Activated T-helper 1 cell treated with anti-CD3 and anti-CD28 coated beads, Interleukin-12 subunit alpha, Interleukin-12 subunit beta, Interleukin-2, Interleukin-4 antibody, amounts not matched to agents 30 ng/mL and 10 ng/mL and 1 ng/mL, durations not matched to agents 14 hours and 24 hours and 36 hours (primary cell): ENCODE measurements around the gene MRPL36. TPM values are rescaled to one million over a fixed set of nuclear protein-coding genes. Genes with fewer than 3 reads are reported as not detected.
"Not testable (repeated sequence)": the region's sequence is repeated elsewhere in the genome, so short reads cannot be mapped to it uniquely, and the experiment has no call there.

ENCODE experiments used
- DNase-seq: peaks from one replicate; pipeline ENCODE4 v3.0.0; 2021; ENCODE audit warnings: low spot score
- H3K27ac Mint-ChIP-seq: one replicate; pipeline ENCODE4 v1.8.0; 2021; ENCODE audit warnings: mild to moderate bottlenecking, mixed read lengths
- H3K27me3 Mint-ChIP-seq: one replicate; pipeline ENCODE4 v1.8.0; 2022; ENCODE audit warnings: mild to moderate bottlenecking, moderate library complexity, mixed read lengths; ENCODE audit not compliant: insufficient read depth
- H3K36me3 Mint-ChIP-seq: one replicate; pipeline ENCODE4 v1.8.0; 2021; ENCODE audit warnings: low read depth, mixed read lengths
- H3K4me1 Mint-ChIP-seq: one replicate; pipeline ENCODE4 v1.8.0; 2021; ENCODE audit warnings: low read depth, mixed read lengths
- H3K4me3 Mint-ChIP-seq: one replicate; pipeline ENCODE4 v1.8.0; 2021; ENCODE audit warnings: mild to moderate bottlenecking, moderate library complexity, mixed read lengths
- H3K9me3 Mint-ChIP-seq: one replicate; pipeline ENCODE4 v1.8.0; 2021; ENCODE audit warnings: mixed read lengths
- intact Hi-C: fragments of 100-400 bp; cut with micrococcal nuclease; formaldehyde crosslinking; loops from one replicate; pipeline ENCODE4 v1.15.1; 2024
- total RNA-seq: library from RNA; stranded (reverse); gene quantifications from 2 replicates; pipeline ENCODE4 v1.2.3, GENCODE V29; 2022

Gene MRPL36
- total RNA-seq, 1 donor from 2014 or later: 118 TPM

DNA sequence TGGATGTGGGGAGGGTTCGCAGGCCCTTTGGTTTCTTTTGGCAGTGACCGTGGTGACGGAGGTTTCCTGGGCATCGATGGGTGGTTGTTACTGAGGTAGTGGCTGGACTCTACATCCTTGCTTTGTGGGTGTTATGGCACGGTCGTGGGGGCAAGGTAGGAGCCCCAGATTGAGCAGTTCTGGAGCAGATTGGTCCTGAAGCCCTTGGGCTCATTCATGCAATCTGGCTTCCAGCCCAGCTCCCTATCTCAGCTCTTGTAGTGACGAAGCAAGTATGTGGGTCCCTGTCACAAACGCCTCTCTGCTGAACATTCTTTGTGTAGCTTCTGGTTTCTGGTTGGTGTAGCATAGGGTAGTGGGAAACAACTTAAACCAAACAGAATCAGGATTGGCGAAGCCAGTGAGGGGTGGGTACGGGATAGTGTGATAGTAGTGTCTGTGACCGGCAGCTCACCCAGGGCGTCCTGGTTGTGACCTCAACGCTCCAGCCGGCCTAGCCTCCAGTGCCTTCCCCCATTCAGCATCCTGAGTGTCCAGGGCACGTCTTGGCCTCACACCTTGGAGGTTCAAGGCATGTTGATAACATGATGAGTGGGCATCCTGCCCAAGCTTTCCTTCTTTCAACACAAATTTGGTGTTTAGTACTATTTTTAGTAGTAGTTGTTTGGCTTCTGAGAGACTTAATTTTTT, 4.5 kb upstream of the MRPL36 start:
- peak overlapping the region; percentile 13 for H3K27ac Mint-ChIP-seq
- no peaks in the 10 kb centered on the region for H3K9me3 Mint-ChIP-seq
- peaks cover 55% of the 10 kb centered on the region for H3K36me3 Mint-ChIP-seq
- intact Hi-C loops: no loop called here
- peak overlapping the region; percentile 23 for H3K4me3 Mint-ChIP-seq
- DNase-seq: no peak
- peaks cover 46% of the 10 kb centered on the region for H3K4me1 Mint-ChIP-seq
- no peaks in the 10 kb centered on the region for H3K27me3 Mint-ChIP-seq

- Mint-ChIP-seq H3K9me3 (no peaks in the 10 kb centered on the region), H3K27ac (peak overlapping the region; percentile 9)
Measured at GRCh38 chr5:1803192-1803591, 3.6 kb upstream of the MRPL36 start.

DNA sequence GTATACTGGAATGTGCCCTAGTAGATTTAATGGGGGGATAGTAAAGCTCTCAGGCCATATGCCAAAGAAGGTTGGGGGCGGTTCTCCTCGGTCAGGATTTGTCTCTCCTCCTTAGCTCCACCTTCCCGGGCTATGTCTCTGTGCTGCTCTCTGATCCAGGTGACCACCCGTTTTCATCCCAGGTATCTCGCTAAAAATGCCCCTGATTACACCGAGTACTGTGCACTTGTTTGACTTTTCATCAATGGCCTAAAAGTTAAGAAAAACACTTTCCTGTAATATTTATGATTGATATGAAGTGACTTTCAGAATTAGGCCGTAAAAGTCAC, 2.3 kb upstream of the MRPL36 start:
- H3K4me3 Mint-ChIP-seq: peak overlapping the region; percentile 98
- no peak for DNase-seq
- peaks cover 62% of the 10 kb centered on the region for H3K36me3 Mint-ChIP-seq
- no peaks in the 10 kb centered on the region for H3K9me3 Mint-ChIP-seq
- intact Hi-C loops: loop anchor here (1.0 to 2.0 kb wide), 3 partner anchors 10 to 64 kb away; no protein-coding TSS in a partner anchor
- H3K27ac Mint-ChIP-seq: peak overlapping the region; percentile 96
- no peaks in the 10 kb centered on the region for H3K27me3 Mint-ChIP-seq
- peaks cover 53% of the 10 kb centered on the region for H3K4me1 Mint-ChIP-seq

More at GRCh38 chr5:1803192-1803591, 3.6 kb upstream of the MRPL36 start:
- DNase-seq: no peak
- H3K4me3 Mint-ChIP-seq: peak overlapping the region; percentile 58
- intact Hi-C loops: no loop called here
- peaks cover 54% of the 10 kb centered on the region for H3K4me1 Mint-ChIP-seq
- no peaks in the 10 kb centered on the region for H3K27me3 Mint-ChIP-seq
- H3K36me3 Mint-ChIP-seq: peaks cover 57% of the 10 kb centered on the region

DNA sequence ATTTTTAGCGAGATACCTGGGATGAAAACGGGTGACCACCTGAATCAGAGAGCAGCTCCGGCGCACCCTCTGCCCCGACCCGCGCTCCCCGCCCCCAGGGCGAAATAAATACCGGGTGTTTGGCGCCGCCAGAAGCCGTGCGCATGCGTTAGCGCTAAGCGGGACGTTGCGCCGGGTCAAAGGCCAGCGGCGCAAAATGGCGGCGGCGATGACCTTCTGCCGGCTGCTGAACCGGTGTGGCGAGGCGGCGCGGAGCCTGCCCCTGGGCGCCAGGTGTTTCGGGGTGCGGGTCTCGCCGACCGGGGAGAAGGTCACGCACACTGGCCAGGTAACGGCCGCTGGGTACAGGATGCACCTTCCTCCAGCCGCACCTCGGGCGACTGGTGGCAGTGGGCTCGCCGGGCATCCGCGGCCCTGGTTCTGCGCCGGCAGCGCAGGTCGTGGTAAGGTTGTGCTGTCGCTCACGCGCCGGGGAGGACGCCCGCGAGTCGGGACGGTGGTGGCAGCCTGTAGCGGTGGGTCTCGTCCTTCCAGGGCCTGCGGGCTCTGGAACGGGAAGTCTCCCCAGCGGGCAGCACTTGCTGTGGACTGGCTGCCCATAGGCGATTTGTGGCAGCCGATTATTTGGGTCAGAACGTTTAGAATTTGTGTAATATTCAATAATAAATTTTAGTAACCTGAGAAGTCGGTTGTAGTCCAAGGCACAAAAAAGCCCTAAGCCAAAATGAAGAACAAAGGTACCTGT, 1.8 kb upstream of the MRPL36 start, which contains the start of gene NDUFS6:
Gene NDUFS6 (plus strand): TSS at position 186 of the 745 bp plus-strand sequence. CDS start 11 bp downstream, at position 197.
- peaks cover 61% of the 10 kb centered on the region for H3K36me3 Mint-ChIP-seq
- peak within 1 kb of the TSS; percentile 98 for H3K4me3 Mint-ChIP-seq
- H3K9me3 Mint-ChIP-seq: no peaks in the 10 kb centered on the region
- H3K4me1 Mint-ChIP-seq: peaks cover 56% of the 10 kb centered on the region
- H3K27me3 Mint-ChIP-seq: no peaks in the 10 kb centered on the region
- peak within 1 kb of the TSS; percentile 96 for H3K27ac Mint-ChIP-seq
- intact Hi-C loops: loop anchor here (1.0 to 2.0 kb wide), 3 partner anchors 9 to 63 kb away; no protein-coding TSS in a partner anchor
- peak; percentile 74 for DNase-seq

DNA sequence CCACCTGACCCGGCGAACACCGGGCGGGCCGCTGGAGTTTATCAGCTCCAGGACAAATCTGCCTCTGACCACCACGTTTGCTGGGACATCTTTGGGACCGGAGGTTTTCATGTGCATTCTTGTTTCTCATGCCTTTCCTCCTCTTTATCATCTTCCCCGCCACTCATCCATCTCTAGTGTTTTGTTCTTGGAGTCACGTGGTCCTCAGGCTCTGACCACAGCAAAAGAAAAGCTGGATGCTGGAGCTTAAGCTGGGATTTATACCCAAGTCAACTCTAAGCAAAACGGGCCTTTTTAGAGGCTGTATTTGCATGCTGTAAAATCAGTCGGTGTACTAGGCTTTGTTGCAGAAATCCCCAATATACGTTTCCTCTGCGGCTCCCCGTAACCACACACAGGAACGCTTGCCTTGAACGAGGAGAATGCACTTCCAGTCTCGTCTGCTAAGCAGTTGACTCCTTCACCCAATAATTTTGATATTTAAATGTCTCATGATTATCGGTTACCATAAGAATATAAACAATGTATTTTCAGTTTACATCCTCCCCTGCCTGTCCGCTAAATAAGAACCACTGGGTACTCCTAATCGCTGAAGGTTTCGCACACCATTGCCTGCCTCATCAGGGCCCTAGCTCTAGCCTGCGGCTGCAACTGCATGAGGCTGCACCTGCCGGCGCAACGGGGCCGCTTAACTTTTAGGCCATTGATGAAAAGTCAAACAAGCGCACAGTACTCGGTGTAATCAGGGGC, 1.0 kb upstream of the MRPL36 start:
- Mint-ChIP-seq H3K36me3 (peaks cover 56% of the 10 kb centered on the region), H3K27ac (peak overlapping the region; percentile 96), H3K4me3 (peak overlapping the region; percentile 98), H3K4me1 (peaks cover 56% of the 10 kb centered on the region), H3K9me3 (no peaks in the 10 kb centered on the region), H3K27me3 (no peaks in the 10 kb centered on the region)
- DNase-seq: peak; percentile 31
- intact Hi-C loops: loop anchor here (1.0 to 2.0 kb wide), 3 partner anchors 8 to 62 kb away; no protein-coding TSS in a partner anchor

GRCh38 chr5:1799110-1799601, 481 bp downstream of the MRPL36 start:
- peak overlapping the region; percentile 53 for H3K27ac Mint-ChIP-seq
- H3K4me3 Mint-ChIP-seq: peak overlapping the region; percentile 98
- intact Hi-C loops: loop anchor here (1.0 to 10.0 kb wide), 6 partner anchors 36 to 1324 kb away; partner anchors contain the start of genes BRD9, CLPTM1L and TRIP13
- no peaks in the 10 kb centered on the region for H3K27me3 Mint-ChIP-seq
- peaks cover 50% of the 10 kb centered on the region for H3K36me3 Mint-ChIP-seq
- DNase-seq: peak; percentile 20
- no peaks in the 10 kb centered on the region for H3K9me3 Mint-ChIP-seq
- peaks cover 61% of the 10 kb centered on the region for H3K4me1 Mint-ChIP-seq

- Mint-ChIP-seq H3K36me3 (peaks cover 45% of the 10 kb centered on the region), H3K27ac (peak overlapping the region; percentile 53), H3K4me1 (peaks cover 61% of the 10 kb centered on the region), H3K4me3 (peak overlapping the region; percentile 78)
- not testable (repeated sequence) for DNase-seq, H3K9me3 Mint-ChIP-seq, H3K27me3 Mint-ChIP-seq
- intact Hi-C loops: loop anchor here (10.0 kb wide), 5 partner anchors 164 to 1324 kb away; partner anchors contain the start of genes BRD9, CLPTM1L and TRIP13
Measured at GRCh38 chr5:1798589-1798988, 1.0 kb downstream of the MRPL36 start.

DNA sequence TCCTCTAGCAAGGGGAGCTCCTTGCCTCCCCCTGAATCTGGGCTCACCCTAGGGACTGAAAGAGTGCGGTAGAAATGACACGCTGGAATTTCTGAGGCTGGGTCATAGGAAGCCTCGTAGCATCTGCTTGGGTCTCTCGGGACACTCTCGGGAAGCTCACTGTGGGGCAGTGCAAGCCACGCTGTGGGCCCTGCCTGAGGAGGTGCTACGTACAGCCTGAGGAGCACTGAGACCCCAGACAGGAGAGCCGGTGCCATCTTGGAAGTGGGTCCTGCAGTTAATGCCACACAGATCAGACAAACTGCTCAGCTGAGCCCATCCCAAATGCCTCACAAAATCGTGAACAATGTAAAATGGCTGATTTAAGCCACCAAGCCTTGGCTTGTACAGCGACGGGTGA, 1.8 kb downstream of the MRPL36 start:
- H3K27ac Mint-ChIP-seq: peak overlapping the region; percentile 4
- peak overlapping the region; percentile 78 for H3K4me3 Mint-ChIP-seq
- H3K4me1 Mint-ChIP-seq: peaks cover 61% of the 10 kb centered on the region
- no peaks in the 10 kb centered on the region for H3K27me3 Mint-ChIP-seq
- intact Hi-C loops: loop anchor here (10.0 kb wide), 5 partner anchors 163 to 1323 kb away; partner anchors contain the start of genes BRD9, CLPTM1L and TRIP13
- peaks cover 42% of the 10 kb centered on the region for H3K36me3 Mint-ChIP-seq
- DNase-seq: no peak
- H3K9me3 Mint-ChIP-seq: no peaks in the 10 kb centered on the region

DNA sequence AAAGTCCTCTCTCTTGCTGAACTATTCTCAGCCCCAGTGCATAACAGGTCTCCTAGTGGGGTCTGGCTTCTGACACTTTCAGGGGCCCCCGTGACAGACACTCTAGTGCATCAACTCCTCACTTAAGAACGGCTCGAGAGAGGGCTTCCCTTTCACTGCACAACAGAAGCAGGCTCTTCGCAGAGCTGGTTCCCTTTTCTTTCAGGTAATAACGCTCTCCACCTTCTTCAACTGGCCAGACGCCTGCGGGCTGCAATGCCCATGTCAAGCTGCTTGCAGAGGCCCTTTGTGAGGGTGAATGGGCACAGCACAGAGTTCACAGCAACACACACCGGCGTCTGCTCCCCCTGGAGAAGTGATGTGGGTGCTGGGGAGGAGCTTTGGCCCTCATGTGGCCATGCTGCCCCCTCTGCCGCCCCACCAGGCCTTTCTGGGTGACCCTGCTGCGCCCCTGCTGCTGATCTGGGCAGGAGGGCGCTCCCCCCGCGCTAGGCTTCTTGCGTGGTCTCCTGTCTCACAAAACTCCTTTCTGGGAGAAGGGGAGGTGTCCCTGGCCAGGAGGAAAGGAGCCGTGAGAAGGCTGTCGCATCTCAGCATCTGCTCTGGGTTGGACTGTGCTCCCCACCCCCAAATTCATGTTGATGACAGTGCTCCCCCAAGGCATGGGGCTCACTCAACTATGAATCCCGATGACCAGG, 2.4 kb downstream of the MRPL36 start:
- peak overlapping the region; percentile 78 for H3K4me3 Mint-ChIP-seq
- H3K9me3 Mint-ChIP-seq: no peaks in the 10 kb centered on the region
- H3K27me3 Mint-ChIP-seq: no peaks in the 10 kb centered on the region
- H3K27ac Mint-ChIP-seq: peak overlapping the region; percentile 31
- peaks cover 61% of the 10 kb centered on the region for H3K4me1 Mint-ChIP-seq
- no peak for DNase-seq
- peaks cover 38% of the 10 kb centered on the region for H3K36me3 Mint-ChIP-seq
- intact Hi-C loops: loop anchor here (10.0 kb wide), 5 partner anchors 162 to 1322 kb away; partner anchors contain the start of genes BRD9, CLPTM1L and TRIP13

DNA sequence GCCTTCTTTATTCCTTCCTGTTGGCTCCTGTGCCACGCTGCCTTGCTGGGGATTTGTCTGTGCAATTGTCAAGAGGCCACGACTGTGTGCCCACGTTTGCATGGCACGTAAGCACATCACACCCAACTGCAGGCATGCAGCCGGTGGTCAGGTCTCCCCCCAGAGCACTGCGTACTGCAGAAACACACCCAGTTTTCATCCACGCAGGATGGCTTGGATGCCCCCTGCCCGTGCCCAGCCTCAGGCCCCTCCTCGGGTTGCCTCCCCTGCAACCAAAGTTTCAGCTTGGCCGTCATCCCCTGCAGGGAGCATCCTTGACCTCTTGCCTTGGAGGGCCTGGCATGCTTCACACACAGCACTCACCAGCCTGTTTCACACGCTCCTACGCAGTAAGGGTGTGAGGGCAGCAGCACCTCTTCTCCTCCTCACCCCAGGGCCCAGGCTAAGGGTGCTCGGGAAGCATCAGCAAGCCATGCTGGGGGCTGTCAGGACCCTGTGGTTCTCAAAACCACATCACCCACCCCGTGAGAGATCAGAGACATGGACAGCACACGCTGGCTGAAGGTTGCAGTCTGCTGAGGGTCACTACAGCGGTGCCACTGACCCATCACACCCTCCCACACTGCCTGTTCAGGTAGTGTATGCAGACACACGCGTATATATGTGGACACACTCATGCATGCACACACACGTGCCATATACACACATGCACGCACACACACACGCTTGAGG, 3.1 kb downstream of the MRPL36 start:
- H3K27ac Mint-ChIP-seq: peak overlapping the region; percentile 70
- peaks cover 64% of the 10 kb centered on the region for H3K4me1 Mint-ChIP-seq
- DNase-seq: no peak
- H3K27me3 Mint-ChIP-seq: no peaks in the 10 kb centered on the region
- intact Hi-C loops: loop anchor here (10.0 kb wide), 5 partner anchors 162 to 1322 kb away; partner anchors contain the start of genes BRD9, CLPTM1L and TRIP13
- peak overlapping the region; percentile 54 for H3K4me3 Mint-ChIP-seq
- H3K9me3 Mint-ChIP-seq: no peaks in the 10 kb centered on the region
- H3K36me3 Mint-ChIP-seq: peaks cover 35% of the 10 kb centered on the region

- Mint-ChIP-seq H3K9me3 (no peaks in the 10 kb centered on the region), H3K27ac (no peak overlapping the region), H3K4me1 (peaks cover 69% of the 10 kb centered on the region), H3K4me3 (peak overlapping the region; percentile 37), H3K36me3 (peaks cover 35% of the 10 kb centered on the region), H3K27me3 (no peaks in the 10 kb centered on the region)
- no peak for DNase-seq
- intact Hi-C loops: loop anchor here (10.0 kb wide), 5 partner anchors 161 to 1321 kb away; partner anchors contain the start of genes BRD9, CLPTM1L and TRIP13
Measured at GRCh38 chr5:1795931-1796330, 3.7 kb downstream of the MRPL36 start.
